ENCODE results near the gene GPR153.

Gene GPR153

GRCh38 chr1:6260433-6260934 is 414 bp downstream of the GPR153 start:
- H3K36me3 Mint-ChIP-seq (ENCODE audit: insufficient read depth), result no peaks in the 10 kb centered on the region
- DNase-seq (ENCODE audit: low spot score in 2 of 2) (no peak), ATAC-seq (replicated peaks; ENCODE audit: extremely low read depth, poor library complexity, severe bottlenecking) (peak; percentile 20)
- no peaks in the 10 kb centered on the region for H3K4me1 Mint-ChIP-seq
- peaks cover 11% of the 10 kb centered on the region for H3K27me3 Mint-ChIP-seq
- H3K27ac Mint-ChIP-seq (ENCODE audit: low read depth), result no peak overlapping the region
- no peaks in the 10 kb centered on the region for H3K9me3 Mint-ChIP-seq
- peak overlapping the region; percentile 52 for H3K4me3 Mint-ChIP-seq

DNA sequence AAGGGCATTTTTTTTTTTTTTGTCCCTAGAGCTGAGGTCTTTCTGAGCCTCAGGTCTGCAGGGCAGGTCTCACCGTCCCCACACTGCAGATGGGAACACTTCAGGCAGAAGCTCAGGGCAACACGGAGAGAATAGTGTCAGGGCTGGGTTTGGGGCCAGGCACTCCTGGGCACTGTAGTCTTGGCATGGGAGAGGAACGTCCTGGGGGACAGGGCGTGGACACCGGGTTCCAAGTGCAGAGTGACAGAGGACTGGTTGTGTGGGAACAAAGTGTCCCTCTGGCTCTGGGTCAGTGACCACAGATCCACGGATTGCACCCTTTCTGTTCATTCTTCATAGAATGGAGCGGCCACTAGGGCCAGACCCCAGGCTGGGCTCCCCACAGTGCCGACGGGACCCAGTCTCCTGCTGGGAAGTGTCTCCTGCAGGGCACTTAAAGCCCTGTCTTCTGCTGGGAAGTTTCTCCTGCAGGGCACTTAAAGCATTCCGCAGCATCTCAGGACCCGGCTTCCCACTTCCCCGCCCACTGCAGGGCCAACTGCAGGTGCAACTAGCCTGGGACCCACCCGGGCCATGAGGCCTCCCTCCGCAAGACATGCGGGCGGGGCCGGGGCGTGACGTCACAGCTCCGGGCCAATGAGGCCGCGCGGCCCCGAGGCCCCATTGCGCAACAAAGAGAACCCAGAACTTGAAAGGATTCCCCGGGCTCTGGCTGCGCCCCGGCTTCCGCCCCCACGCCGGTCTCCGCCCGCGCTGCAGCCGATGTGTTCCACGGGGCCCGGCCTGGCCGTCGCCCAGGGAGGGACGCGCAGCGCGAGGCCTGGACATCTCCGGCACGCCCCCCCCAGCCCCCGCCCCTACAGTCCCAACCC is 1.2 kb downstream of the GPR153 start:
- Mint-ChIP-seq H3K27ac (ENCODE audit: low read depth) (no peak overlapping the region), H3K27me3 (peaks cover 11% of the 10 kb centered on the region), H3K4me1 (no peaks in the 10 kb centered on the region), H3K36me3 (ENCODE audit: insufficient read depth) (no peaks in the 10 kb centered on the region), H3K9me3 (no peaks in the 10 kb centered on the region), H3K4me3 (peak overlapping the region; percentile 52)
- ATAC-seq (replicated peaks; ENCODE audit: extremely low read depth, poor library complexity, severe bottlenecking) (peak; percentile 78), DNase-seq (ENCODE audit: low spot score in 2 of 2) (peak; percentile 59 to 62)

- no peak overlapping the region for H3K27ac Mint-ChIP-seq (ENCODE audit: low read depth)
- no peak for ATAC-seq (replicated peaks; ENCODE audit: extremely low read depth, poor library complexity, severe bottlenecking)
- H3K27me3 Mint-ChIP-seq, result peaks cover 11% of the 10 kb centered on the region
- H3K9me3 Mint-ChIP-seq, result no peaks in the 10 kb centered on the region
- no peaks in the 10 kb centered on the region for H3K36me3 Mint-ChIP-seq (ENCODE audit: insufficient read depth)
- DNase-seq (ENCODE audit: low spot score in 2 of 2), result no peak
- H3K4me3 Mint-ChIP-seq, result peak overlapping the region; percentile 52
- no peaks in the 10 kb centered on the region for H3K4me1 Mint-ChIP-seq
These were observed 2.2 kb downstream of the GPR153 start for GRCh38 chr1:6258675-6259074.

- H3K27ac Mint-ChIP-seq (ENCODE audit: low read depth), result no peak overlapping the region
These were observed 3.3 kb downstream of the GPR153 start for GRCh38 chr1:6257541-6258069.

DNA sequence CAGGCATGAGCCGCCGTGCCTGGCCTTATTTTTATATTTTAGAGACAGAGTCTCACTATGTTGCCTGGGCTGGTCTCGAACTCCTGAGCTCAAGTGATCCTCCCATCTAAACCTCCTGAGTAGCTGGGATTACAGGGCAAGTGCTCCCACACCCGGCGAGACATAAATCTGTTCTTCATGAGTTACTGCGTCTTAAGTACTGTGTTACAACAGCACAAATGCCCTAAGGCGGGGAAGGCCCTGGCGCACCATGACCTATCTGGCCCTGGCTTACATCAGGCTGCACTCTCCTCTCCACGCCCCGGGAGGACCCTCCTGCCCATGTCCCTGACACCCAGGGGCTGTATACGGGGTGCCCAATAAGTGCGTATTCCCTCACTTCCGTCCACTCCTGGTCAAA is 4.3 kb downstream of the GPR153 start:
- Mint-ChIP-seq H3K27me3 (peaks cover 3% of the 10 kb centered on the region), H3K4me1 (no peaks in the 10 kb centered on the region), H3K27ac (ENCODE audit: low read depth) (no peak overlapping the region), H3K4me3 (no peak overlapping the region), H3K9me3 (no peaks in the 10 kb centered on the region), H3K36me3 (ENCODE audit: insufficient read depth) (no peaks in the 10 kb centered on the region)
- DNase-seq (ENCODE audit: low spot score in 2 of 2), result no peak
- no peak for ATAC-seq (replicated peaks; ENCODE audit: extremely low read depth, poor library complexity, severe bottlenecking)

More at GRCh38 chr1:6257541-6258069, 3.3 kb downstream of the GPR153 start:
- H3K9me3 Mint-ChIP-seq, result no peaks in the 10 kb centered on the region
- ATAC-seq (replicated peaks; ENCODE audit: extremely low read depth, poor library complexity, severe bottlenecking) (no peak), DNase-seq (ENCODE audit: low spot score in 2 of 2) (no peak)
- no peaks in the 10 kb centered on the region for H3K4me1 Mint-ChIP-seq
- no peaks in the 10 kb centered on the region for H3K36me3 Mint-ChIP-seq (ENCODE audit: insufficient read depth)
- peaks cover 11% of the 10 kb centered on the region for H3K27me3 Mint-ChIP-seq
- H3K4me3 Mint-ChIP-seq, result no peak overlapping the region

DNA sequence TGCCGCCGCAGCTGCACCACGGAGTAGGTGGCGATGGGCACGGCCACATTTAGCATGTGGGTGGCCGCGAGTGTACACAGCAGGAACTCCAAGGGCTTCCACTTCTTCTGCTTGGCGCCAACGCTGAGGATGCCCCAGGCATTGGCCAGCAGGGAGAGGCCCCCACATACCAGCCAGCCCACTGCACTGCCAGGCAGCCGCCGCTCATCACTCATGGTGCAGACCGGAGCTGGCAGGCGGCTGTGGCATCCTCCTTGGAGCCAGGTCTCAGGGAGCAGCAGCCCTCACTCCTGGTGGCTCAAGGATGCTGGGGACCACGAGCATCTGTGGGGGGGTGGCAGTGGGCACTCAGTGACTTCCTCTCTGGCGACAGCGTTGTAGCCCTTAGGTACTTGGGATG is 6.2 kb downstream of the GPR153 start:
- Mint-ChIP-seq H3K4me3 (no peak overlapping the region), H3K4me1 (no peaks in the 10 kb centered on the region), H3K36me3 (ENCODE audit: insufficient read depth) (peaks cover 2% of the 10 kb centered on the region), H3K9me3 (no peaks in the 10 kb centered on the region), H3K27me3 (peaks cover 15% of the 10 kb centered on the region), H3K27ac (ENCODE audit: low read depth) (no peak overlapping the region)
- no peak for DNase-seq (ENCODE audit: low spot score in 2 of 2)
- ATAC-seq (replicated peaks; ENCODE audit: extremely low read depth, poor library complexity, severe bottlenecking), result no peak

- DNase-seq (ENCODE audit: low spot score in 2 of 2) (no peak), ATAC-seq (replicated peaks; ENCODE audit: extremely low read depth, poor library complexity, severe bottlenecking) (no peak)
- H3K9me3 Mint-ChIP-seq, result no peaks in the 10 kb centered on the region
- H3K27ac Mint-ChIP-seq (ENCODE audit: low read depth), result no peak overlapping the region
- peaks cover 20% of the 10 kb centered on the region for H3K27me3 Mint-ChIP-seq
- peaks cover 2% of the 10 kb centered on the region for H3K36me3 Mint-ChIP-seq (ENCODE audit: insufficient read depth)
- H3K4me1 Mint-ChIP-seq, result no peaks in the 10 kb centered on the region
- no peak overlapping the region for H3K4me3 Mint-ChIP-seq
These were observed 7.5 kb downstream of the GPR153 start for GRCh38 chr1:6253380-6253779.

GRCh38 chr1:6252374-6252710 is 8.6 kb downstream of the GPR153 start:
- no peak for DNase-seq (ENCODE audit: low spot score in 2 of 2)
- ATAC-seq (replicated peaks; ENCODE audit: extremely low read depth, poor library complexity, severe bottlenecking), result no peak
- Mint-ChIP-seq H3K27ac (ENCODE audit: low read depth) (no peak overlapping the region), H3K4me3 (no peak overlapping the region), H3K4me1 (no peaks in the 10 kb centered on the region), H3K27me3 (peaks cover 30% of the 10 kb centered on the region), H3K36me3 (ENCODE audit: insufficient read depth) (peaks cover 2% of the 10 kb centered on the region), H3K9me3 (no peaks in the 10 kb centered on the region)

DNA sequence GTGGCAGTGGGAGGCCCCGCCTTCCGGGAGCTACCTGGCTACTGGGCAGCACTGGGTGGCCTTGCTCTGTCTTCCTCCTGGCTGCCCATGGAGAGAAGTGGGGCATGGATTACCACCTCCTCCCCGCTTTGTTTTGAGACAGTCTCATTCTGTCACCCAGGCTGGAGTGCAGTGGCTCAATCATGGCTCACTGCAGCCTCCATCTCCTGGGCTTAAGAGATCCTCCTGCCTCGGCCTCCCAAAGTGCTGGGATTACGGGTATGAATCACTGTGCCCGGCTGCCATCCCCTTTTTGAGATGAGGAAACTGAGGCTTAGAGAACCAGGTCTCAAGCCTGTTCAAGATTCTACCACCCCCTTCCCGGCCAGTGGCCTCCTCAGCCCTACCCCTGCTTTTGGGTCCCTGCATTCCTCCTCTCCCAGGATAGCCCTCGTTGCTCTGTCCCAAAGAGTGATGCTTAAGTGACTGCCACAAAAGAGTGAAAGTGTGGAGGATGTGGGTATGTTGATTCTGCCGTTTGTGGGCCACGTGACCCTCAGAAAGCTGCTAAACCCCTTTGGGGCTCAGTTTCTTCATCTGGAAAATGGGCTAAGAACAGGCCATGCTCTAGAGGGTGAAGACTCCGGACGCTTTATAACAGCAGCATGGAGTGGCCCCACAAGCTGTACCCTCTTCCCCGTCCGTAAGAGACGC is 9.1 kb downstream of the GPR153 start:
- Mint-ChIP-seq H3K9me3 (no peaks in the 10 kb centered on the region), H3K27me3 (peaks cover 35% of the 10 kb centered on the region), H3K4me1 (peaks cover 3% of the 10 kb centered on the region), H3K36me3 (ENCODE audit: insufficient read depth) (peaks cover 3% of the 10 kb centered on the region), H3K27ac (ENCODE audit: low read depth) (no peak overlapping the region), H3K4me3 (no peak overlapping the region)
- ATAC-seq (replicated peaks; ENCODE audit: extremely low read depth, poor library complexity, severe bottlenecking) (no peak), DNase-seq (ENCODE audit: low spot score in 2 of 2) (no peak)

DNA sequence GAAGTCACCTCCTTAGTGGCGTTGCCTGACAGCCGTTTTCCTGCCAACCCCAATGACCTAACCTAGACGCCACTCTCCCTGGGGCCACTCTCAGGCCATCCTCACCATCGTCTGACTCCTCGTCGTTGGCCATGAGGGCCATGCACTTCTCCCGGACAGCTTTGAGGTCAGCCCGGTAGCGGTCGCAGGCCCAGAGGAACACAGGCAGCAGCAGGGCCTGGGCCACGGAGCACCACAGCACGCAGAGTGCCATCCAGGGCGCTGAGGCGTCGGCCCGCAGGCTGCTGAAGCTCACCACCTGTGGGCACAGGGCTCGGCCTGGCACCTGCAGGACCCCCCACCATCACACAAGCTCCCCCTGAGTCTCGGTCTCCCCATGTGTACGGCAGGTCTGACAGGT is 9.7 kb downstream of the GPR153 start:
- ATAC-seq (replicated peaks; ENCODE audit: extremely low read depth, poor library complexity, severe bottlenecking) (no peak), DNase-seq (ENCODE audit: low spot score in 2 of 2) (no peak)
- peaks cover 8% of the 10 kb centered on the region for H3K36me3 Mint-ChIP-seq (ENCODE audit: insufficient read depth)
- no peaks in the 10 kb centered on the region for H3K9me3 Mint-ChIP-seq
- H3K4me3 Mint-ChIP-seq, result no peak overlapping the region
- H3K27me3 Mint-ChIP-seq, result peaks cover 41% of the 10 kb centered on the region
- no peak overlapping the region for H3K27ac Mint-ChIP-seq (ENCODE audit: low read depth)
- H3K4me1 Mint-ChIP-seq, result peaks cover 8% of the 10 kb centered on the region

- H3K4me3 Mint-ChIP-seq, result no peak overlapping the region
- peaks cover 42% of the 10 kb centered on the region for H3K27me3 Mint-ChIP-seq
- ATAC-seq (replicated peaks; ENCODE audit: extremely low read depth, poor library complexity, severe bottlenecking) (no peak), DNase-seq (ENCODE audit: low spot score in 2 of 2) (no peak)
- H3K9me3 Mint-ChIP-seq, result no peaks in the 10 kb centered on the region
- H3K4me1 Mint-ChIP-seq, result peaks cover 8% of the 10 kb centered on the region
- H3K36me3 Mint-ChIP-seq (ENCODE audit: insufficient read depth), result peaks cover 10% of the 10 kb centered on the region
- H3K27ac Mint-ChIP-seq (ENCODE audit: low read depth), result no peak overlapping the region
These were observed 10.9 kb downstream of the GPR153 start for GRCh38 chr1:6249739-6250689.
